Ammon's horn (tissue), 1 donor: ENCODE data around the gene SHC2.
"Not testable (repeated sequence)": the region's sequence is repeated elsewhere in the genome, so short reads cannot be mapped to it uniquely, and the experiment has no call there.

Source experiments
- DNase-seq: peaks from one replicate; pipeline ENCODE4 v3.0.0-alpha.2; 2016; ENCODE audit warnings: low spot score

Gene SHC2

GRCh38 chr19:468587-469256 is 7.9 kb upstream of the SHC2 start:
- no peak for DNase-seq

- DNase-seq: no peak
These were observed 6.7 kb upstream of the SHC2 start for GRCh38 chr19:467554-467953.

DNA sequence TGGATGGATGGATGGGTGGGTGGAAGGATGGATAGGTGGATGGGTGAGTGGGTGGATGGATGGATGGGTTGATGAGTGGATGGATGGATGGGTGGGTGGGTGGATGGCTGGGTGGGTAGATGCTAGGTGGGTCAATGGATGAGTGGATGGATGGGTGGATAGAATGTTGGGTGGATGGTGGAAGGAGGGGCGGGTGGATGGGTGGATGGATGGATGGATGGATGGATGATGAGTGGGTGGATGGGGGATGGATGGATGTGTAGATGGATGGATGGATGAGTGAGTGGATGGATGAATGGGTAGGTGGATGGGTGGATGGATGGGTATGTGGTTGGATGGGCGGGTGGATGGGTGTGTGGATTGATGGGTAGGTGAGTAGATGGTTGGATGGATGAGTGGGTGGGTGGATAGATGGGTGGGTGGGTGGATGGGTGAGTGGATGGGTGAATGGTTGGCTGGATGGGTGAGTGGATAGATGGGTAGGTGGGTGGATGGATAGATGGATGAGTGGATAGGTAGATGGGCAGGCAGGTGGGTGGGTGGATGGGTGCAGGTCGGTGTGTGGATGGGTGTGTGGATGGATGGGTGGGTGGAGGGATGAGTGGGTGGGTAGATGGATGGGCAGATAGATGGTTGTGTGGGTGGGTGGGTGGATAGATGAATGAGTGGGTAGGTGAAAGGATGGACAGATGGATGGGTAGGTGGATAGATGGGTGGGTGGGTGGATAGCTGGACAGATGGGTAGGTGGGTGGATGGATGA is 4.4 kb upstream of the SHC2 start:
- DNase-seq: no peak

DNA sequence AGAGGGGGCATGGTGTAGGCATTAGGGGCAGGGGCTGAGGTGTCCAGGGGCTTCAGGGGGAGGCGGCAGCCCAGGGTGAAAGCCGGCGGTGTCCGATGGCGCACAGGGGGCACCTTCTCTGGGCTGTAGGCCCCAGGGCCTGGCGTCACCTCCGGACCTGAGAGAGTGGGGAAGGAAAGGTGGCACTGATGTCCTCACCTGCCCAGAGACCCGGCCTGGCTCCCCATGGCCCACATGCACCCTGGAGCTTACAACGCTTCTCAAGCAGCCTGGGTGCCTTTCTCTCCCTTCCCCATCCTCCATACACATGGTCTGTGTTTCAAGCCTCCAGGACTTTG is 3.3 kb upstream of the SHC2 start:
- DNase-seq: no peak

DNA sequence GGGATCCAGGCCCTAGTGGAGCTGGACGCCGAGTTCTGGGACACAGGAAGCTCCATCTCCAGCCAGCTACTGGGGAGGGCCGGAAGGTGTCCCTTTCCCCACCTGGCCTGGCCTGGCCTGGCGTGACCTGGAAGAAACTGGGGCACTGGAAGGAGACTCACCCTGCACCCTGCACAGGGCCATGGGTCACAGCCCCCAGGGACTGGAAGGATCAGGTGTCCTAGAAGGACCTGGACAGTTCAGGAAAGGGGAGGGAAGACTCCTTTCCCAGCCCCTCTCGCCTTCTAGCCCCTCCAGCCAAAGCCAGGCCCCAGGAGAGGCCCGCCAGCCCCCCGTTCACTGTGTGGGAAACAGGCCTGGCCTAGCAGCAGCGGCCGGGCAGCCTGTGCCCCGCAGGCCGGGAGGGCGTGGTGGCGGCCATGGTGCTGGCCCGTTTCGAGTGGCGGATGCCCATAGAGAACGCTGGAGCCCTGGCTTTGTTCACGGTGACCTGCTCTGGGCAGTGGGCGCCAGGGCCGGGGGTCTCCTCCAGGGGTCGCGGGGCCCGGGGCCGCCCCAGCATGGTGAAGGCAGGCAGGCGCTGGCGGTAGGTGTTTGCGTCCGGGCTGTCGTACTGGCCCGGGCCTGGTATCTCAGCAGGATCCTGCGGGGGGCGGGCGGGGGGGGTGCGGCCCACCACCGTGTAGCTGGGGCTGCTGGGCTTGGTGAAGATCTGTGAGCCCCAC is 2.8 kb upstream of the SHC2 start:
- DNase-seq: no peak

- DNase-seq: no peak
These were observed 1.1 kb upstream of the SHC2 start for GRCh38 chr19:461721-462551.

GRCh38 chr19:459724-460511 is 915 bp downstream of the SHC2 start:
- peak; percentile 28 for DNase-seq

DNA sequence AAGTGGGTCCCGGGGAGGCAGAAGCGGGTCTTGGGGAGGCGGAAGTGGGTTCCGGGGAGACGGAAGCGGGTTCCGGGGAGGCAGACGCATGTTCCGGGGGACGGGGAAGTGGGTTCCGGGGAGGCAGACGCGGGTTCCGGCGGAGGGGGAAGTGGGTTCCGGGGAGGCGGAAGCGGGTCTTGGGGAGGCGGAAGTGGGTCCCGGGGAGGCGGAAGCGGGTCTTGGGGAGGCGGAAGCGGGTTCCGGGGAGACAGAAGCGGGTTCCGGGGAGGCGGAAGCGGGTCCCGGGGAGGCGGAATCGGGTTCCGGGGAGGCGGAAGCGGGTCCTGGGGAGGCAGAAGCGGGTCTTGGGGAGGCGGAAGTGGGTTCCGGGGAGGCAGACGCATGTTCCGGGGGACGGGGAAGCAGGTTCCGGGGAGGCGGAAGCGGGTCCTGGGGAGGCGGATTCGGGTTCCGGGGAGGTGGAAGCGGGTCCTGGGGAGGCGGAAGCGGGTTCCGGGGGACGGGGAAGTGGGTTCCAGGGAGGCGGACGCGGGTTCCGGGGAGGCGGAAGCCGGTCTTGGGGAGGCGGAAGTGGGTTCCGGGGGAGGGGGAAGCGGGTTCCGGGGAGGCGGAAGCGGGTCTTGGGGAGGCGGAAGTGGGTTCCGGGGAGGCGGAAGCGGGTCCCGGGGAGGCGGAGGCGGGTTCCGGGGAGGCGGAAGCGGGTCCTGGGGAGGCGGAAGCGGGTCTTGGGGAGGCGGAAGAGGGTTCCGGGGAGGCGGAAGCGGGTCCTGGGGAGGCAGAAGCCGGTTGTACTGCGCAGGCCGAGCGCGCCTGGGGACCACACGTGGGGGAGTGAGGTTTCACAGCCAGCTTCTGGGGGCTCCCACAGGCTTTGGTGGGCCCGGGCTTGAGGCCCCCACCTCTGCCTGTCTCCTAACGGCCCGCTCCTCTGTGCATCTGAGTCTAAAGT is 2.5 kb downstream of the SHC2 start:
- no peak for DNase-seq

GRCh38 chr19:457636-458035 is 3.2 kb downstream of the SHC2 start:
- DNase-seq: no peak

- DNase-seq: no peak
These were observed 4.2 kb downstream of the SHC2 start for GRCh38 chr19:456547-457110.

DNA sequence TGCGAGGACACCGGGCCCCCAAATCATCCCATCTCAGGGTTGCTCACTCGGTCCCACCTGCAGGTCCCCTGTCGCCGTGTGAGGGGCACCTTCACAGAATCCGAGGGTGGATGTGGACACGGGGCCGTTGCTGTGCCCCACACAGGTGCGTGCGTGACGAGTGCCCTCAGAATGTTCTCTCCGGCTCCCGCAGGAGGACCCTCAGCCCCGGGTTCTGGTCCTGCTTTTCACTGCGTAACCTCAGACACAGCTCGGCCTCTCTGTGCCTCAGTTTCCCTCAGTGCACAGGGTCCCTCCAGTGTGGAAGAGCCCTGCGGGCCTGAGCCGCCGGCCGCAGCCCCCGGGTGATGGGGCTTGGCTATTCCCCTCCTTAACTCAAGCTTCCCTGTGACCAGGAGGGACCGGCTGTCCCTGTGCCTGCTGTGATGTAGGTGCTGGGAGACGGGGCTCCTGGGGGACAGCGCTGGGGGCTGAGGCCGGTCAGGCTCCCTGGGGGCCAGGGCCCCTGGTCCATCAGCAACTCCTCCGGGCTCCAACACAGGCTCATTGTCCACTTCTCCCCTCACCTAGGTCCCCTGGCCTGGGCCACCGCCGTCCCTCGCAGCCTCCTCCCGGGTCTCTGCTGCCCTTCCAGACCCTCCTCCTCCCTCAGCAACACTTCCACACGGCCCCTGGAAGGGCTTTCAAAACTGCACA is 4.8 kb downstream of the SHC2 start:
- DNase-seq: no peak

GRCh38 chr19:455031-455705 is 5.7 kb downstream of the SHC2 start:
- DNase-seq: no peak

DNA sequence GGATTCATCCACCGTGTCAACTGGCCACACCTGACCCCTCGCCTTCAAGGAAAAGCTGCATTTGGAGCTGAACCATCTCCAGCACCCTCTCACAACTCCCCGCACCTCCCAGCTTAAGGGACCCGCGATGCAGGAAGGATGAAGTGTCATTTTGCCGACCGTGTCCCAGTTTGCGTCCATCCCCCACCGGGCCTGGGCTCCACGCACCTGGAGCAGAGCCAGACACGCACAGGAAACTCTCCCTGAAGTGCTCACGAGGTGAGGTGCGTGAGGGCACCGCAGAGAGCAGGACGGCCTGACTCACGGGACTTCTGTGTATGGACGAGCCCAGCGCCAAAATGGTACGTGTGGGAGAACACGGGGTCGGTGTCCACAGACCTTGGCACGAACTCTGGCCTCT is 7.2 kb downstream of the SHC2 start:
- DNase-seq: no peak

- no peak for DNase-seq
These were observed 8.0 kb downstream of the SHC2 start for GRCh38 chr19:452829-453228.

DNA sequence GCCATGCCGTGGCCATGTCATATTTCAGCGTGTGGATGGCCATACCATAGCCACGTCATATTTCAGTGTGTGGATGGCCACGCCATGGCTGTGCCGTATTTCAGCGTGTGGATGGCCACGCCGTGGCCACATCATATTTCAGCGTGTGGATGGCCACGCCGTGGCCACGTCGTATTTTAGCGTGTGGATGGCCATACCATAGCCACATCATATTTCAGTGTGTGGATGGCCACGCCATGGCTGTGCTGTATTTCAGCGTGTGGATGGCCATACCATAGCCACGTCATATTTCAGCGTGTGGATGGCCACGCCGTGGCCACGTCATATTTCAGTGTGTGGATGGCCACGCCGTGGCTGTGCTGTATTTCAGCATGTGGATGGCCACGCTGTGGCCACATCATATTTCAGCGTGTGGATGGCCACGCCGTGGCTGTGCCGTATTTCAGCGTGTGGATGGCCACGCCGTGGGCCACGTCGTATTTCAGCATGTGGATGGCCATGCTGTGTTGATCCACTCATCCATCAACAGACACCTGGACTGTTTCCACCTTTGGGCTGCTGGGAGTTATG is 9.8 kb downstream of the SHC2 start:
- not testable (repeated sequence) for DNase-seq

GRCh38 chr19:449916-450315 is 10.9 kb downstream of the SHC2 start:
- no peak for DNase-seq

GRCh38 chr19:447816-448560 is 12.8 kb downstream of the SHC2 start:
- DNase-seq: no peak

- no peak for DNase-seq
These were observed 13.8 kb downstream of the SHC2 start for GRCh38 chr19:447064-447426.
